Thymus (tissue), 11 donors: ENCODE data around the gene IMMP2L. TPM values are rescaled to one million over a fixed set of nuclear protein-coding genes. Genes with fewer than 3 reads are reported as not detected.

Experiments used
- DNase-seq, 9 donors: peaks; one replicate each; pipeline ENCODE4 v3.0.0-alpha.2; 2013; ENCODE audit warnings: low spot score in 9 of 9, low read depth in 6 of 9, missing footprints in 1 of 9
- H3K27ac ChIP-seq, 2 donors: one replicate each; pipeline ENCODE4 v1.5.1; 2013; ENCODE audit warnings: control low read depth in 1 of 2, low read depth in 1 of 2, low read length in 1 of 2, mild to moderate bottlenecking in 1 of 2, moderate library complexity in 1 of 2
- H3K27me3 ChIP-seq, 2 donors: one replicate each; pipeline ENCODE4 v1.5.1; 2013; ENCODE audit warnings: low read length in 1 of 2; ENCODE audit not compliant: control insufficient read depth in 2 of 2, insufficient read depth in 1 of 2
- H3K36me3 ChIP-seq, 2 donors: one replicate each; pipeline ENCODE4 v1.5.1; 2013; ENCODE audit warnings: low read length in 1 of 2, mild to moderate bottlenecking in 1 of 2, moderate library complexity in 1 of 2; ENCODE audit not compliant: control insufficient read depth in 2 of 2, insufficient read depth in 2 of 2
- H3K4me1 ChIP-seq, 2 donors: one replicate each; pipeline ENCODE4 v1.5.1; 2013; ENCODE audit warnings: low read length in 2 of 2; ENCODE audit not compliant: control insufficient read depth in 2 of 2, insufficient read depth in 2 of 2
- H3K4me3 ChIP-seq, 2 donors: one replicate each; pipeline ENCODE4 v1.5.1; 2013; ENCODE audit warnings: low read length in 2 of 2, control low read depth in 1 of 2, mild to moderate bottlenecking in 1 of 2
- H3K9me3 ChIP-seq, 2 donors: one replicate each; pipeline ENCODE4 v1.5.1; 2013; ENCODE audit warnings: low read length in 1 of 2, mild to moderate bottlenecking in 1 of 2; ENCODE audit not compliant: control insufficient read depth in 2 of 2, insufficient read depth in 1 of 2
- WGBS: extraction: QIAGEN DNeasy Blood & Tissue Kit; methylation state at CpG from one replicate; pipeline ENCODE4 v1.1.7; 2013; 5-methylcytosine and 5-hydroxymethylcytosine counted together
- polyA plus RNA-seq: library from polyadenylated mRNA; stranded (reverse); fragments of 200-250 nt; gene quantifications from one replicate; pipeline ENCODE4 v1.2.3, GENCODE V29; 2013
- total RNA-seq: library from RNA; stranded (reverse); fragments of 120-200 nt; gene quantifications from one replicate; pipeline ENCODE4 v1.2.4, GENCODE V29; 2013
- donor health status: healthy.

Gene IMMP2L
- total and polyA plus RNA-seq, 2 donors, result 11.0 to 12.8 TPM

GRCh38 chr7:111025006-111025405, 537.3 kb downstream of the IMMP2L start:
- WGBS, result 6% methylated on average over 1 of the region's 1 CpG
- Histone ChIP-seq H3K4me1 (peaks cover 10 to 40% of the 10 kb centered on the region in 2 donors), H3K9me3 (peaks cover 0 to 8% of the 10 kb centered on the region in 2 donors), H3K27me3 (no peaks in the 10 kb centered on the region), H3K36me3 (no peaks in the 10 kb centered on the region), H3K4me3 (no peak overlapping the region), H3K27ac (peak overlapping the region; percentile 22 to 82)
- DNase-seq, result peak; percentile 54 to 93 (median 80)

DNA sequence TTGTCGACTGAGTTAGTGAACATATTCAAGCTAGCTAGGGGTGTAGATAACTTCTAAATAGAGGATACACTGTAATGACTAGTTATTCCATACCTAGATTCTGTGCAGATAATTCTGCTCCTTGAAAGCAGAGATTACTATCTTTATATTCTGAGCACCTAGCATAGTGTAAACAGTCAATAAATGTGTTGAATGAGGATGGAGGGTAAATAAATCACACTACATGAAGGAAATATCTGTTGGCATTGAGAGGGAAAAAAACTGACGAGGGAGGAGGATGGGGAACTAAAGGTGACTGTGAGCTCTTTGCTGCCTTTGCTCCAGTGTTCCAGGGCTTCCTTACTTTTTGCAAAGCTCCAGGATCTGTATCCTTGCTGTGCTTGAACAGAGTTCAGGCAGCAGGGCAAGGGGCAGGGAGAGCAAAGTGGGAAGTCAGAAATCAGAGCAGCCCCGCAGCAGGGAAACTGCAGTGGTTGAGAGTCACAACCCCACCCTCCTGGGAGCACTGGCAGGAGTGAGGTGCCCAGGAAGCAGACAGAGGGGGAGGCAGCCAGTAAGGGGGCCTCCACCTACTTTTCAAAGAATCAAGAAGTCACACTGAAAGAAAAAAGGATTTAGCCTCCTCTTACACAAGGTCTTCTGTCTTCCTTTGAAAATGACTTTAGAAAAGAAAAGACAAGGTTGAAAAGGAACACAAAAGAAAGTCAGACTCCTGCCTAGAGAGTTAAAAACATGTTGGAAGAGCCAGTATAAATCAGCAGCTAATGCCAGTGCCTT, 543.1 kb downstream of the IMMP2L start:
- Histone ChIP-seq H3K4me3 (no peak overlapping the region), H3K27me3 (no peaks in the 10 kb centered on the region), H3K27ac (peak overlapping the region; percentile 74 to 80), H3K9me3 (peaks cover 0 to 8% of the 10 kb centered on the region in 2 donors), H3K4me1 (peaks cover 9 to 38% of the 10 kb centered on the region in 2 donors), H3K36me3 (no peaks in the 10 kb centered on the region)
- 72% methylated on average over 3 of the region's 3 CpGs for WGBS
- DNase-seq, result peak in 4 of 9 donors; percentile 45 to 77 (median 54)

DNA sequence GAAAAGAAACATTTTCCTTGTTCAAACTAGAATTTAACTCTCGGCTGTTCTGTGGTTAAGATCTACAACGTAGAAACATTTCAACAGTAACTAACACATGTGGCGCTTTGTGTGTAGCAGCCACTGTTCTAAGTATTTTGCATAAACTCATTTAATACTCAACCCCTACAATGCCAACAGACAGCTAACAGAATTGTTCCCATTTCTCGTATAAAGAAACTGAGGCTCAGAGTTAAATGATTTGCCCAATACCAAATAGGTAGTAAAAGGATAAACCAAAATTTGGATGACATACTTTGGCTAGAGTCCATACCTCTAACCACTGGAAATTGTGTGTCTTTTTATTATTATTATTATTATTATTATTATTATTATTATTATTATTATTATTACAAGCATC, 543.8 kb downstream of the IMMP2L start:
- DNase-seq, result peak in 1 of 9 donors; percentile 45
- Histone ChIP-seq H3K36me3 (no peaks in the 10 kb centered on the region), H3K27ac (peak overlapping the region in 1 of 2 donors; percentile 4), H3K4me3 (no peak overlapping the region), H3K9me3 (peaks cover 0 to 8% of the 10 kb centered on the region in 2 donors), H3K27me3 (no peaks in the 10 kb centered on the region), H3K4me1 (peaks cover 13 to 40% of the 10 kb centered on the region in 2 donors)
- WGBS, result 78% methylated on average over 4 of the region's 4 CpGs

- Histone ChIP-seq H3K4me3 (no peak overlapping the region), H3K36me3 (no peaks in the 10 kb centered on the region), H3K9me3 (no peaks in the 10 kb centered on the region), H3K27ac (peak overlapping the region; percentile 83 to 97), H3K4me1 (peaks cover 27 to 42% of the 10 kb centered on the region in 2 donors), H3K27me3 (no peaks in the 10 kb centered on the region)
- no peak for DNase-seq
- 92% methylated on average over 6 of the region's 6 CpGs for WGBS
Measured at GRCh38 chr7:111014079-111014478, 548.2 kb downstream of the IMMP2L start.

GRCh38 chr7:111012799-111013675, 549.3 kb downstream of the IMMP2L start:
- H3K4me1 ChIP-seq, result peaks cover 24 to 36% of the 10 kb centered on the region in 2 donors
- H3K27me3 ChIP-seq, result no peaks in the 10 kb centered on the region
- H3K9me3 ChIP-seq, result no peaks in the 10 kb centered on the region
- WGBS, result 46% methylated on average over 5 of the region's 5 CpGs
- peak overlapping the region; percentile 20 to 40 for H3K4me3 ChIP-seq
- H3K36me3 ChIP-seq, result no peaks in the 10 kb centered on the region
- H3K27ac ChIP-seq, result peak overlapping the region; percentile 96 to 97
- DNase-seq, result peak in 8 of 9 donors; percentile 52 to 92 (median 77)

DNA sequence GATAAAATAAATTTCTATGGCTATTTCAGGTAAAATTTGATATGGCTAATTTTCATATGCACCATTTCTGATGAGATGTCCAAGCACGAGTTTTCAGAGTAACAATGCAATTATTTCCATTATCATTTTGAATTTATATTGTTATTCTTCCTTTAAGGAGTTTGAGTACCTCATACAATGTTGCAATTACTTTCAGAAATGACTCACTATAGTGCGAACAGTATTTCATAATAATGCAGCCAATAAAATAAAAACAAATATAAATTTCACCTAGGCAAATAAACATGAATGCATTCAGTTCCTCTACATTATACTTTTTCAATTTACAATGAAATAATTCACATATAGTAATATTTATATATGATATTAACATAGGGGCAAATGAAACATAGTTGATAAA, 550.1 kb downstream of the IMMP2L start:
- H3K27ac ChIP-seq, result peak overlapping the region in 1 of 2 donors; percentile 97
- peaks cover 24 to 34% of the 10 kb centered on the region in 2 donors for H3K4me1 ChIP-seq
- DNase-seq, result no peak
- 96% methylated on average over 2 of the region's 2 CpGs for WGBS
- no peaks in the 10 kb centered on the region for H3K27me3 ChIP-seq
- H3K4me3 ChIP-seq, result no peak overlapping the region
- H3K36me3 ChIP-seq, result no peaks in the 10 kb centered on the region
- H3K9me3 ChIP-seq, result no peaks in the 10 kb centered on the region

DNA sequence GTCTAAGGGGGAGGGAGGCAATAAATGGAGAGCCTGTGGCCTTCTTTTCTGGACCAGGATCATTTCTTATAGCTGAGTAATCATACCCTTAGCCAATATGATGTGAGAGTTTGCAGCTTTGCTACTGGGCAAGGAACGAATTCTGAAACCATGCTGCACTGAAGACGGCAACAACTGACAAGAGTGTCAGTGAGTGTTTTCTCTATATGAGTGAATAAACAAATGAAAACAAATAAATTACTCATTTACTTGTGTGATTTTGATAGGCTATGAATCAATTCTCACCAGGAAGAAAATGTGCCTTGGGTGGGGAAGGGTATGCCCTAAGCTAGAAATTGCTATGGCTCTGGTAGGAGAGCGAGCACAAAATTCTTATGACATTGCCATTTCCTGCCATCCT, 550.8 kb downstream of the IMMP2L start:
- no peak overlapping the region for H3K4me3 ChIP-seq
- no peaks in the 10 kb centered on the region for H3K27me3 ChIP-seq
- peak overlapping the region; percentile 80 to 97 for H3K27ac ChIP-seq
- WGBS, result 88% methylated on average over 3 of the region's 3 CpGs
- DNase-seq, result no peak
- peaks cover 24 to 31% of the 10 kb centered on the region in 2 donors for H3K4me1 ChIP-seq
- no peaks in the 10 kb centered on the region for H3K36me3 ChIP-seq
- H3K9me3 ChIP-seq, result no peaks in the 10 kb centered on the region

- H3K4me1 ChIP-seq, result peaks cover 24 to 31% of the 10 kb centered on the region in 2 donors
- peak overlapping the region; percentile 44 to 46 for H3K27ac ChIP-seq
- DNase-seq, result no peak
- WGBS, result 94% methylated on average over 4 of the region's 4 CpGs
- no peak overlapping the region for H3K4me3 ChIP-seq
- H3K9me3 ChIP-seq, result no peaks in the 10 kb centered on the region
- H3K27me3 ChIP-seq, result no peaks in the 10 kb centered on the region
- H3K36me3 ChIP-seq, result no peaks in the 10 kb centered on the region
Measured at GRCh38 chr7:111010798-111011197, 551.5 kb downstream of the IMMP2L start.
